ENCODE results near the gene PHYKPL. TPM values are rescaled to one million over a fixed set of nuclear protein-coding genes. Genes with fewer than 3 reads are reported as not detected.

Gene PHYKPL
- total and polyA plus RNA-seq, 7 donors: 22.3 to 51.6 (median 43.4) TPM

DNA sequence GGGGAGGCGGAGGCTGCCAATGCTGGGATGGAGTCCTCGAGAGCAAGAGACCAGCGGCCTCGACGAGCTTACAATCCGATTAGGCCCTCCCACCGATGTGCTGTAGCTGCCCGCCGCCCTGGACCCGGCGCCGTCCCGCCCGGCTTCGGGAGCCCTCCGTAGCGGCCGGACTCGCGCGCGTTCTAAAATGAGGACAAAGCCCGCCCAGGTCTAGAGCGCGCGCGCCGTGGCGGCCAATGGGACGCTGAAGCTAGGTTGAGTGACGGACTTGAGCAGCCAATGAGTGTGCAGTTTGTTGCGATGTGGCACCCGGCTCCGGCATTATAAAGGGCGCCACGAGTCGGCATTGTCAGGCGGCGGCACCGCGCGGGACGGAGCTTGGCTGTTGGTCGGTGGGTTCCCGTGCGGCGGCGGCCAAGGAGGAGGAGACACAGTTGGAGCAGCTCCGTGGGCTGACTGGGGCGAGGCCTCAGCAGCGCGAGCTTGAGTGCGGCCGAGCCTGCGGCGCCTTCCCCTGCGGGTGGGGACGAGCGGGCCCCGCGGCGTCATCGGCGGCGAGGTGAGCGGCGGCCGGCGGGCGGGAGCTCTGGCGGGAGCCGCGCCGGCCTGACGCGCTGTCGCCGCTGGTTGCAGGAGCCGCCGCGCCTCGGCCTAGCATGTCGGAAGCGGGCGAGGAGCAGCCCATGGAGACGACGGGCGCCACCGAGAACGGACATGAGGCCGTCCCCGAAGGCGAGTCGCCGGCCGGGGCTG lies 28.2 kb downstream of the PHYKPL start, which contains the start of gene HNRNPAB:
Gene HNRNPAB, plus strand, starts transcription at position 352 of the 753 bp plus-strand sequence. Its CDS starts 305 bp downstream, at position 657.
- ATAC-seq: peak; percentile 86 to 90 (median 87)
- intact Hi-C loops (cut with DNase I): no loop called here
- WGBS, 3 donors: 0 to 1% (median 0%) methylated on average over 79 to 96 of the region's 96 CpGs
- Histone ChIP-seq H3K9me3 (no peaks in the 10 kb centered on the region), H3K27me3 (ENCODE audit: insufficient read depth in 3 of 3, low read length in 2 of 3) (no peaks in the 10 kb centered on the region), H3K4me1 (peaks cover 19% of the 10 kb centered on the region), H3K27ac (peak within 1 kb of the TSS; percentile 96), H3K36me3 (ENCODE audit: insufficient read depth in 1 of 2, low read depth in 1 of 2) (peaks cover 7 to 37% of the 10 kb centered on the region in 2 donors), H3K4me3 (peak within 1 kb of the TSS; percentile 95)
- TF ChIP-seq, protein P1, sequence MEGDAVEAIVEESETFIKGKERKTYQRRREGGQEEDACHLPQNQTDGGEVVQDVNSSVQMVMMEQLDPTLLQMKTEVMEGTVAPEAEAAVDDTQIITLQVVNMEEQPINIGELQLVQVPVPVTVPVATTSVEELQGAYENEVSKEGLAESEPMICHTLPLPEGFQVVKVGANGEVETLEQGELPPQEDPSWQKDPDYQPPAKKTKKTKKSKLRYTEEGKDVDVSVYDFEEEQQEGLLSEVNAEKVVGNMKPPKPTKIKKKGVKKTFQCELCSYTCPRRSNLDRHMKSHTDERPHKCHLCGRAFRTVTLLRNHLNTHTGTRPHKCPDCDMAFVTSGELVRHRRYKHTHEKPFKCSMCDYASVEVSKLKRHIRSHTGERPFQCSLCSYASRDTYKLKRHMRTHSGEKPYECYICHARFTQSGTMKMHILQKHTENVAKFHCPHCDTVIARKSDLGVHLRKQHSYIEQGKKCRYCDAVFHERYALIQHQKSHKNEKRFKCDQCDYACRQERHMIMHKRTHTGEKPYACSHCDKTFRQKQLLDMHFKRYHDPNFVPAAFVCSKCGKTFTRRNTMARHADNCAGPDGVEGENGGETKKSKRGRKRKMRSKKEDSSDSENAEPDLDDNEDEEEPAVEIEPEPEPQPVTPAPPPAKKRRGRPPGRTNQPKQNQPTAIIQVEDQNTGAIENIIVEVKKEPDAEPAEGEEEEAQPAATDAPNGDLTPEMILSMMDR (IDR thresholded peaks at IDR 0.05): no peak
- DNase-seq: peak; percentile 95 to 98

DNA sequence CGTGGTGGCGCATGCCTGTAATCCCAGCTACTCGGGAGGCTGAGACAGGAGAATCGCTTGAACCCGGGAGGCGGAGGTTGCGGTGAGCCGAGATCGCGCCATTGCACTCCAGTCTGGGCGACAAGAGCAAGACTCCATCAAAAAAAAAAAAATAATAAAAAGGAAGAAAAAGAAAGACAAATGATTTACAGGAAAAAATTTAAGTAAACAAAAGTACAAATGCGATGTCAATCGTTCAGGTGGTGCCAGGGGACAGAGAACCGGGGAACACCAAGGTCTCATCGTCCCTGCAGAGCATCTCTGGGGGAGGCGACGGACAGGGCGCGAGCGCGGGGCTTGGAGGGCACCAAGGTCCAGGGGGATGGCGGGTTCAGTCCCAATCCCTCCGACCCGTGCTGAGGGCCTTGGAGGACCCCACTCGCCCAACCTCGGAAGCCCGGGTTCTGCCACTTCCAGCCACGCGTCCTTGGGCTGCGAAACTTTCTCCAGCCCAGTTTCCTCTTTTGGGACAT lies 28.9 kb downstream of the PHYKPL start:
- TF ChIP-seq, protein P1 (IDR thresholded peaks at IDR 0.05): no peak
- peak overlapping the region; percentile 95 for H3K4me3 ChIP-seq
- ATAC-seq (peak in 3 of 4 donors; percentile 6 to 15 (median 7)), DNase-seq (no peak)
- 13 to 22% (median 21%) methylated on average over 19 to 30 of the region's 30 CpGs for WGBS, 3 donors
- intact Hi-C loops (cut with DNase I): no loop called here
- peaks cover 7 to 31% of the 10 kb centered on the region in 2 donors for H3K36me3 ChIP-seq (ENCODE audit: insufficient read depth in 1 of 2, low read depth in 1 of 2)
- no peaks in the 10 kb centered on the region for H3K9me3 ChIP-seq
- H3K27me3 ChIP-seq (ENCODE audit: insufficient read depth in 3 of 3, low read length in 2 of 3): no peaks in the 10 kb centered on the region
- peaks cover 19% of the 10 kb centered on the region for H3K4me1 ChIP-seq
- peak overlapping the region; percentile 96 for H3K27ac ChIP-seq

DNA sequence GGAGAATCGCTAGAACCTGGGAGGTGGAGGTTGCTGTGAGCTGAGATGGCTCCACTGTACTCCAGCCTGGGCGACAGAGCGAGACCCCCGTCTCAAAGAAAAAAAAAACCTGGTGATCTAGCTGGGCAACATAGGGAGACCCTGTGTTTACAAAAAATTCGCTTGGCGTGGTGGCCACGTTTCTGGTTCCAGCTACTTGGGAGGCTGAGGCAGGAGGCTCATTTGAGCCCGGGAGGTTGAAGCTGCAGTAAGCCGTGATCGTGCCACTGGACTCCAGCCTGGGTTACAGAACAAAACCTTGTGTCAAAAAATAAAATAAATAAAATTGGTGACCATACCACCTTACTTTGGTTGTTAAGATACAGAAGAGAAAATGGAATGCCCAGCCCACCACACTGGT lies 30.1 kb downstream of the PHYKPL start:
- no peaks in the 10 kb centered on the region for H3K9me3 ChIP-seq
- TF ChIP-seq, protein P1 (IDR thresholded peaks at IDR 0.05): no peak
- ATAC-seq (no peak), DNase-seq (no peak)
- peaks cover 15% of the 10 kb centered on the region for H3K4me1 ChIP-seq
- peaks cover 7 to 19% of the 10 kb centered on the region in 2 donors for H3K36me3 ChIP-seq (ENCODE audit: insufficient read depth in 1 of 2, low read depth in 1 of 2)
- no peak overlapping the region for H3K27ac ChIP-seq
- no peaks in the 10 kb centered on the region for H3K27me3 ChIP-seq (ENCODE audit: insufficient read depth in 3 of 3, low read length in 2 of 3)
- intact Hi-C loops (cut with DNase I): no loop called here
- no peak overlapping the region for H3K4me3 ChIP-seq
- 93 to 99% (median 96%) methylated on average over 10 of the region's 10 CpGs for WGBS, 3 donors

DNA sequence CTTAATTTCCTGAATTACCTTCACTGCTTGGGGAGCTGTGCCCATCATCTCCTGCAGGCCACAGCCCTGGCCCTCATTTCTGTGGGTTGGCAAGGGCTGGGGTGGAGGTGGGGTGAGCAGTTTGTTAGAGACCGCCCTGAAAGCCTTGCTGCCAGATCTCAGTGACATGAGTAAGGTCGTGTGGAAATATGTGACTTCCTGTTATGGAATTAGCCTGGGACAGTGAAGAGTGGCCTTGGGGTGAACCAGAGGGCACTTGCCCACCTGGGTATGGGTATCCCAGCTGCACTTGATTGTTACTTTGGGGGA lies 30.7 kb downstream of the PHYKPL start:
- WGBS, 3 donors: 31 to 38% (median 38%) methylated on average over 2 of the region's 2 CpGs
- no peak overlapping the region for H3K4me3 ChIP-seq
- H3K9me3 ChIP-seq: no peaks in the 10 kb centered on the region
- no peak for DNase-seq
- H3K27me3 ChIP-seq (ENCODE audit: insufficient read depth in 3 of 3, low read length in 2 of 3): no peaks in the 10 kb centered on the region
- peaks cover 8% of the 10 kb centered on the region for H3K4me1 ChIP-seq
- no peak overlapping the region for H3K27ac ChIP-seq
- TF ChIP-seq, protein P1 (IDR thresholded peaks at IDR 0.05): no peak
- ATAC-seq: no peak
- peaks cover 3 to 12% of the 10 kb centered on the region in 2 donors for H3K36me3 ChIP-seq (ENCODE audit: insufficient read depth in 1 of 2, low read depth in 1 of 2)
- intact Hi-C loops (cut with DNase I): no loop called here

Measured in psoas muscle (tissue), 8 donors.